Measurements from ENCODE around the gene SH3RF2. TPM values are rescaled to one million over a fixed set of nuclear protein-coding genes. Genes with fewer than 3 reads are reported as not detected.
"Not testable (repeated sequence)": the region's sequence is repeated elsewhere in the genome, so short reads cannot be mapped to it uniquely, and the experiment has no call there.

Gene SH3RF2
- total RNA-seq, 2 experiments from 2014 or later, result not detected

DNA sequence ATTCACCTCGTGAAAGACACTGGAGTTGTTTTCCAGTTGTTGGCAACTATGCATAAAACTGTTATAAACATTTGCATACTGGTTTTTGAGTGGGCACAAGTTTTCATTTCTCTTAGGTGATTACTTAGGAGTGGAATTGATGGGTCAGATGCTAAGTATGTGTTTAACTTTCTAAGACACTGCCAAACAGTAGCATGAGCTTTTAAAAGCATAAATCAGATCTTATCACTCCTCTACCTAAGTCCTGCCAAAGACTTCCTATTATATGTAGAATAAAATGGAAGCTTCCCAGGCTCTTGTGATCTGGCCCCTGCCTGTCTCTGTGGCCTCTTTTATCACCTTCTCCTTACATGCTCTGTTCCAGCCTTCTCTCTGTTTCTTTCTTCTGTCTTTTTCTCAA is 72.6 kb downstream of the SH3RF2 start:
- DNase-seq, result no peak
- Mint-ChIP-seq H3K27me3 (peaks cover 15% of the 10 kb centered on the region), H3K4me1 (no peaks in the 10 kb centered on the region), H3K9me3 (peaks cover 9% of the 10 kb centered on the region), H3K27ac (no peak overlapping the region), H3K4me3 (no peak overlapping the region), H3K36me3 (no peaks in the 10 kb centered on the region)

- DNase-seq, H3K27ac Mint-ChIP-seq, H3K36me3 Mint-ChIP-seq, H3K9me3 Mint-ChIP-seq, H3K4me3 Mint-ChIP-seq, H3K4me1 Mint-ChIP-seq: not testable (repeated sequence)
- H3K27me3 Mint-ChIP-seq, result peaks cover 20% of the 10 kb centered on the region
Observed at GRCh38 chr5:146010447-146010846, 74.1 kb downstream of the SH3RF2 start.

GRCh38 chr5:146013761-146014160 is 77.4 kb downstream of the SH3RF2 start:
- H3K27me3 Mint-ChIP-seq, result peaks cover 15% of the 10 kb centered on the region
- H3K4me3 Mint-ChIP-seq, result no peak overlapping the region
- H3K4me1 Mint-ChIP-seq, result no peaks in the 10 kb centered on the region
- H3K27ac Mint-ChIP-seq, result no peak overlapping the region
- H3K36me3 Mint-ChIP-seq, result no peaks in the 10 kb centered on the region
- no peak for DNase-seq
- peaks cover 11% of the 10 kb centered on the region for H3K9me3 Mint-ChIP-seq

GRCh38 chr5:146015001-146015400 is 78.6 kb downstream of the SH3RF2 start:
- H3K9me3 Mint-ChIP-seq, result peaks cover 7% of the 10 kb centered on the region
- DNase-seq, result no peak
- peaks cover 11% of the 10 kb centered on the region for H3K27me3 Mint-ChIP-seq
- no peak overlapping the region for H3K27ac Mint-ChIP-seq
- H3K36me3 Mint-ChIP-seq, result no peaks in the 10 kb centered on the region
- no peak overlapping the region for H3K4me3 Mint-ChIP-seq
- H3K4me1 Mint-ChIP-seq, result no peaks in the 10 kb centered on the region

GRCh38 chr5:146016764-146017484 is 80.5 kb downstream of the SH3RF2 start:
- H3K27ac Mint-ChIP-seq, result no peak overlapping the region
- no peaks in the 10 kb centered on the region for H3K36me3 Mint-ChIP-seq
- H3K9me3 Mint-ChIP-seq, result peaks cover 2% of the 10 kb centered on the region
- H3K4me3 Mint-ChIP-seq, result no peak overlapping the region
- no peaks in the 10 kb centered on the region for H3K4me1 Mint-ChIP-seq
- DNase-seq, result no peak
- peaks cover 11% of the 10 kb centered on the region for H3K27me3 Mint-ChIP-seq

DNA sequence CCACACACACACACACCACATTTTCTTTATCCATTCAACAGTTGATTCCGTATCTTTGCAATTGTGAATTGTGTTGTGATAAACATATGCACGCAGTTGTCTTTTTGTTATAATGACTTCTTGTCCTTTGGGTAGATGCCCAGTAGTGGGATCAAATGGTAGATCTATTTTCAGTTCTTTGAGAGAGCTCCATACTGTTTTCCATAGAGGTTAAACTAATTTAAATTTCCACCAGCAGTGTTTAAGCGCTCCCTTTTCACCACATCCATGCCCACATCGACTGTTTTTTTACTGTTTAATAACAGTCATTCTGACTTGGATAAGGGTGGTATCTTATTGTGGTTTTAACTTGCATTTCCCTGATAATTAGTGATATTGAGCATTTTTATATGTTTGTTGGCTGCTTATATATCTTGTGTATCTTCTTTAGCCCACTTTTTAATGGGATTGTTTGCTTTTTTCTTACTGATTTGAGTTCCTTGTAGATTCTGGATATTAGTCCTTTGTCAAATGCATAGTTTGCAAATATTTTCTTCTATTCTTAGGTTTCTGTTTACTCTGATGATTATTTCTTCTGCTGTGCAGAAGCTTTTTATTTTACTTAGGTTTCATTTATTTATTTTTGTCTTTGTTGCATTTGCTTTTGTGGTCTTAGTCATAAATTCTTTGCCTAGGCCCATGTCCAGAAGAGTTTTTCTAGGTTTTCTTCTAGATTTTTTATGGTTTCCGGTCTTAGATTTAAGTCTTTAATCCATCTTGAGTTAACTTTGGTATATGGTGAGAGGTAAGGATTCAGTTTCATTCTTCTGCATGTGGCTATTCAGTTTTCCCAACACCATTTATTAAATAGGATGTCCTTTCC is 82.4 kb downstream of the SH3RF2 start:
- Mint-ChIP-seq H3K36me3 (no peaks in the 10 kb centered on the region), H3K4me3 (no peak overlapping the region)
- DNase-seq, result no peak

DNA sequence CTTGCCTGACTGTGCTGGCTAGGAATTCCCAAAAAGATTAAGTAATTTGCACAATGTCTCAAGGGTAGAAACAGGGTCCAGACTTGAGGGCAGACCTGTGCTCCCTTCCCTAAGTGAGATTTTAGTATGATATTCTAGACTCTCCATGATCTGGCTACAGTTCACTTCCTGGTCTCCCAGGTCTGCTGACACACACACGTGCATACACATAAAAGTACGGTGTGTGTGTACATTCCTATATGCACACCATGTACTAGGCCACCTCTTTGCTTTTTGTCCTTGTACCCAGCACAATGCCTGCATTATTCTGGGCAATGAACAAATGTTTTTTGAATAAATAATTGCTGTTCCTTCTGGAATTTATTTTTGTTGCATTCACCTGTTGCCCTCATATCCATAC is 83.7 kb downstream of the SH3RF2 start:
- peaks cover 3% of the 10 kb centered on the region for H3K27me3 Mint-ChIP-seq
- H3K27ac Mint-ChIP-seq, result no peak overlapping the region
- no peak for DNase-seq
- no peaks in the 10 kb centered on the region for H3K4me1 Mint-ChIP-seq
- H3K36me3 Mint-ChIP-seq, result no peaks in the 10 kb centered on the region
- no peak overlapping the region for H3K4me3 Mint-ChIP-seq
- peaks cover 2% of the 10 kb centered on the region for H3K9me3 Mint-ChIP-seq

More for the DNA sequence above, 82.4 kb downstream of the SH3RF2 start:
- Mint-ChIP-seq H3K4me1 (no peaks in the 10 kb centered on the region), H3K9me3 (peaks cover 2% of the 10 kb centered on the region), H3K27ac (no peak overlapping the region), H3K27me3 (peaks cover 5% of the 10 kb centered on the region)

- Mint-ChIP-seq H3K36me3 (no peaks in the 10 kb centered on the region), H3K27me3 (peaks cover 10% of the 10 kb centered on the region), H3K4me1 (no peaks in the 10 kb centered on the region), H3K27ac (no peak overlapping the region), H3K4me3 (no peak overlapping the region), H3K9me3 (no peaks in the 10 kb centered on the region)
- no peak for DNase-seq
Observed at GRCh38 chr5:146024034-146024433, 87.7 kb downstream of the SH3RF2 start.

GRCh38 chr5:146025114-146025680 is 88.8 kb downstream of the SH3RF2 start:
- DNase-seq, result no peak
- no peak overlapping the region for H3K27ac Mint-ChIP-seq
- peaks cover 10% of the 10 kb centered on the region for H3K27me3 Mint-ChIP-seq
- no peaks in the 10 kb centered on the region for H3K9me3 Mint-ChIP-seq
- no peak overlapping the region for H3K4me3 Mint-ChIP-seq
- H3K36me3 Mint-ChIP-seq, result no peaks in the 10 kb centered on the region
- no peaks in the 10 kb centered on the region for H3K4me1 Mint-ChIP-seq

DNA sequence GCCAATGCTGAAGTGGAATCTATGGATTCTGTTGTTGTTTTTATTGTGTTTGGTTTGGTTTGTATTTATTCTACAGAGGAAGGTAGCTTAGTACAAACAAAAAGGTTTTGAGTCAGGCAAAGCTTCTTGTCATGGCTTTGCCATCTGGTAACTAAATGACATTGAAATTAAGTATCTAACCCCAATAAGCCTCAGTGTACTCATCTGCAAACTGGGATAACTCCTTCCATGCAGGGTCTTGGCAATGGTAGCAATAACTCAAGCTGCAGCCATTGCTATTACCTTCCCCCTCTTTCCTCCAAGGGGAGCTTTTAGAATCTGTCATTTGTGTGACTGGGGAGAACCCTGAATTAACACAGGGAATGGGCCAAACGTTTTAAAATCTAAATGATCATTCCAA is 89.3 kb downstream of the SH3RF2 start:
- no peak overlapping the region for H3K27ac Mint-ChIP-seq
- DNase-seq, result no peak
- H3K27me3 Mint-ChIP-seq, result peaks cover 10% of the 10 kb centered on the region
- no peaks in the 10 kb centered on the region for H3K9me3 Mint-ChIP-seq
- H3K36me3 Mint-ChIP-seq, result no peaks in the 10 kb centered on the region
- H3K4me1 Mint-ChIP-seq, result no peaks in the 10 kb centered on the region
- H3K4me3 Mint-ChIP-seq, result no peak overlapping the region

DNA sequence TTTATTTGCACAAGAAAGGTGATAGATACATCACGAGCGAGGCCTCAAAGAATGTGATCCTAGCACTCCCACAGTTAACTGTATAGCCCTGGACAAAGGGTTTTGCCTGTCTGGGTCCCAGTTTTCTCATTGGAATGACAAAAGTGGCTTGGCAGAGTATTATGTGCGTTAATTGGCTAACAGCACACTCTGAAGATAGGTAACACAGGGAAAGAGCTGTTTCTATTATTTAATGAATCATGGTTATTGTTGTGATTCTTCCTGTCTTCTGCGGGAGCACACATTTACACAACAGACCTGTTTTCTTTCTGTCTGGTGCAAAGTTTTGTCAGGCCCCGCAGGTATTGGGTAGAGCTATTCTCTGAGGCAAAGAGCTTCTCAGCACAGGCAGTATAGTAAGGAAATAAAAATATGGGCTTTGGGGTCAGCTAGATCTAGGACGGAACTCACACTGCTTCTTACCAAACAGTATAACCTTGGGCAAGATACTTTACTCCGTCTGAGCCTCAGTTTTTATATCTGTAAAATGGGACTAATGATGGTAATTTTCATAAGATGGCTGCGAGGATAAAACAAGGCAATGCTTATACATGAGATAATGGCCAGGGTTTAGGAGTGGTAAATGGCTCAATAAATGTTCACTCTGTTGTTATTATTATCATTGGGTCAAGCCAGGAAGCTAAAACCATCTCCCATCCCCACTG is 90.1 kb downstream of the SH3RF2 start:
- no peaks in the 10 kb centered on the region for H3K4me1 Mint-ChIP-seq

DNA sequence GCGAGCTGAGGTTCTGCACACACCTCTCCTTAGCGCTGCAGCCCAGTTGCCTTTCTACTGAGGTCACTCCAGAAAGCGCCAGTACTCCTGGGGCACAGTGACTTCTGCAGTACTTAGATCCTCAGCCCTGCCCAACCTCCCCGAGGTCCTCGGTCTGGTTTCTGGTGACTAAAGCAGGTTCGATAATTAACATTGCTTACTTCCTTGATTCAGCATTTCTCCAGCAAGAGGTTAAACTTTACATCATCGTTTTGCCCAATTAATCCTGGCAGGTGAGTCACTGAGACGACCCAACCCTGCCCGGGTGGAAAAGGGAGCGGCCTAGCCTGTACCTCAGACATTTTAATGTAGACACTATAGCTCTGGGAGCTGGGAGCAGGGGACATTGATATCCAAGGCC is 91.4 kb downstream of the SH3RF2 start:
- Mint-ChIP-seq H3K9me3 (no peaks in the 10 kb centered on the region), H3K4me1 (no peaks in the 10 kb centered on the region), H3K36me3 (no peaks in the 10 kb centered on the region), H3K4me3 (no peak overlapping the region), H3K27ac (no peak overlapping the region), H3K27me3 (peaks cover 10% of the 10 kb centered on the region)
- DNase-seq, result no peak

More for the DNA sequence above, 90.1 kb downstream of the SH3RF2 start:
- no peaks in the 10 kb centered on the region for H3K9me3 Mint-ChIP-seq
- no peaks in the 10 kb centered on the region for H3K36me3 Mint-ChIP-seq
- DNase-seq, result no peak
- no peak overlapping the region for H3K27ac Mint-ChIP-seq
- H3K4me3 Mint-ChIP-seq, result no peak overlapping the region
- peaks cover 10% of the 10 kb centered on the region for H3K27me3 Mint-ChIP-seq

DNA sequence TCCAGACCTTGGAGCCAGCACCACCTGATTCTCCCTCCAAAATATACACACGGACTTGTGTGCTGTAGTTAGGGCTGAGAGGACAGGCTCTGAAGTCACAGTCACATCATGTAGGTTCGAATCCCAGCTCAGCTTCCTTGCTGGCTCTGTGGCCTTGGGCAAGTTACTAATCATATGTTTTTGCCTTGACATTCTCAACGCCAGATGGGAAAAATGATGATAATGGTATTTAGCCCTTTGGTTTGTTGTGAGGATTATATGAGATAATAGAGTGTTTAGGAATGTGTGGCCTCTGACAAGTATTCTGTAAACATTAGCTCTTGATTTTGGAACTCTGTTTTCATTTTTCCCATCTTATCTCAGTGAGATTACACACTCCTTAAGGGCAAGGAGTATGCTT is 96.5 kb downstream of the SH3RF2 start:
- H3K27me3 Mint-ChIP-seq, result peaks cover 7% of the 10 kb centered on the region
- DNase-seq, result no peak
- H3K27ac Mint-ChIP-seq, result no peak overlapping the region
- H3K4me1 Mint-ChIP-seq, result no peaks in the 10 kb centered on the region
- no peaks in the 10 kb centered on the region for H3K36me3 Mint-ChIP-seq
- no peak overlapping the region for H3K4me3 Mint-ChIP-seq
- H3K9me3 Mint-ChIP-seq, result no peaks in the 10 kb centered on the region

- H3K27me3 Mint-ChIP-seq, result peaks cover 7% of the 10 kb centered on the region
- H3K4me1 Mint-ChIP-seq, result no peaks in the 10 kb centered on the region
- no peak overlapping the region for H3K4me3 Mint-ChIP-seq
- no peaks in the 10 kb centered on the region for H3K9me3 Mint-ChIP-seq
- no peak for DNase-seq
- no peaks in the 10 kb centered on the region for H3K36me3 Mint-ChIP-seq
- H3K27ac Mint-ChIP-seq, result no peak overlapping the region
Observed at GRCh38 chr5:146034127-146034526, 97.7 kb downstream of the SH3RF2 start.

DNA sequence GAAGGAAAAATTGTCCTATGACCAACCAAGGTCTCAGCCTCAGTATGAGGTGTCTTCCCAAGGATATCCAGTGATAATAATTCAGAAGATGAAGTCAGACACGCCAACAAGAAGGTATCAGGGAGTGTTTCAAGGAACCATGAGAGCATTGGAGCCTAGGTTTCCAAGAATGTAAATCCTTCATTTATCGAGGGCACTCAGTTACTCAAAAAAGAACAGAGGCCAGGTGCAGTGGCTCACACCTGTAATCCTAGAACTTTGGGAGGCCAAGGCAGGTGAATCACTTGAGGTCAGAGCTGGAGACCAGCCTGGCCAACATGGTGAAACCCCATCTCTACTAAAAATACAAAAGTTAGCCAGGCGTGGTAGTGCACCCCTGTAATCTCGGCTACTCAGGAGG is 98.2 kb downstream of the SH3RF2 start:
- H3K36me3 Mint-ChIP-seq, result no peaks in the 10 kb centered on the region

More for the DNA sequence above, 98.2 kb downstream of the SH3RF2 start:
- no peaks in the 10 kb centered on the region for H3K4me1 Mint-ChIP-seq
- H3K27ac Mint-ChIP-seq, result no peak overlapping the region
- peaks cover 7% of the 10 kb centered on the region for H3K27me3 Mint-ChIP-seq
- no peaks in the 10 kb centered on the region for H3K9me3 Mint-ChIP-seq
- no peak for DNase-seq
- no peak overlapping the region for H3K4me3 Mint-ChIP-seq

Measured in activated naive CD8-positive, alpha-beta T cell treated with anti-CD3 and anti-CD28 coated beads for 36 hours (primary cell).